LHCN-M2 (cell line): ENCODE measurements around the gene SENP3. TPM values are rescaled to one million over a fixed set of nuclear protein-coding genes. Genes with fewer than 3 reads are reported as not detected.
"Not testable (repeated sequence)": the region's sequence is repeated elsewhere in the genome, so short reads cannot be mapped to it uniquely, and the experiment has no call there.

Source experiments
- DNase-seq: peaks from one replicate; pipeline ENCODE4 v3.0.0-alpha.2; 2012; ENCODE audit warnings: low read depth
- total RNA-seq: library from RNA; depleted of rRNA; stranded (reverse); fragments of >200 nt; gene quantifications from 2 replicates; pipeline ENCODE4 v1.2.3, GENCODE V29; 2014; rRNA removed

SENP3 gene
- total RNA-seq, 1 experiment from 2014 or later = 108 TPM

GRCh38 chr17:7592422-7593021 is 30.8 kb downstream of the SENP3 start:
- DNase-seq = no peak

- DNase-seq = no peak
Observed at GRCh38 chr17:7593296-7593695, 31.6 kb downstream of the SENP3 start.

- DNase-seq = not testable (repeated sequence)
Observed at GRCh38 chr17:7597561-7597960, 35.8 kb downstream of the SENP3 start.

- DNase-seq = no peak
Observed at GRCh38 chr17:7606280-7606679, 44.6 kb downstream of the SENP3 start.

GRCh38 chr17:7610641-7611040 is 48.9 kb downstream of the SENP3 start:
- DNase-seq = no peak

GRCh38 chr17:7611635-7612293 is 50.0 kb downstream of the SENP3 start:
- DNase-seq = no peak

GRCh38 chr17:7612294-7612640 is 50.5 kb downstream of the SENP3 start:
- no peak for DNase-seq

- DNase-seq = peak; percentile 37
Observed at GRCh38 chr17:7613769-7614424, 52.2 kb downstream of the SENP3 start.

- DNase-seq = peak; percentile 100
Observed at GRCh38 chr17:7614425-7615264, 52.9 kb downstream of the SENP3 start, which contains the start of gene FXR2. Gene FXR2 (minus strand): TSS chr17:7614897. CDS start chr17:7614532, 365 bp downstream.

- no peak for DNase-seq
Observed at GRCh38 chr17:7615265-7615747, 53.6 kb downstream of the SENP3 start.

- DNase-seq = no peak
Observed at GRCh38 chr17:7618608-7619007, 56.9 kb downstream of the SENP3 start.

GRCh38 chr17:7620835-7621234 is 59.1 kb downstream of the SENP3 start:
- no peak for DNase-seq

Other genes with a start within 250 kb of the SENP3 start
- gene GPS2, start 246.6 kb upstream of the SENP3 start, total RNA-seq = 98.7 and 119 TPM in 2 replicates
- 15.1 and 15.7 TPM in 2 replicates for gene NEURL4, start 232.6 kb upstream of the SENP3 start, total RNA-seq
- 1.5 TPM in 1 of 2 replicates, not detected in the other for gene ACAP1, start 225.4 kb upstream of the SENP3 start, total RNA-seq
- gene KCTD11, start 209.8 kb upstream of the SENP3 start, total RNA-seq = 8.3 and 9.0 TPM in 2 replicates
- not detected in 2 replicates for gene TMEM95, start 206.8 kb upstream of the SENP3 start, total RNA-seq
- 0.06 TPM in 1 of 2 replicates, not detected in the other for gene TNK1, start 180.8 kb upstream of the SENP3 start, total RNA-seq
- 38.1 and 54.4 TPM in 2 replicates for gene PLSCR3, start 167.4 kb upstream of the SENP3 start, total RNA-seq
- gene TMEM256, start 157.8 kb upstream of the SENP3 start, total RNA-seq = 65.1 and 88.9 TPM in 2 replicates
- gene NLGN2, start 154.1 kb upstream of the SENP3 start, total RNA-seq = 7.6 and 8.3 TPM in 2 replicates
- not detected in 2 replicates for gene SPEM1, start 141.6 kb upstream of the SENP3 start, total RNA-seq
- not detected in 2 replicates for gene SPEM2, start 136.3 kb upstream of the SENP3 start, total RNA-seq
- not detected in 2 replicates for gene SPEM3, start 133.1 kb upstream of the SENP3 start, total RNA-seq
- 0.75 and 0.90 TPM in 2 replicates for gene TMEM102, start 126.5 kb upstream of the SENP3 start, total RNA-seq
- gene FGF11, start 122.4 kb upstream of the SENP3 start, total RNA-seq = 23.4 and 23.8 TPM in 2 replicates
- gene CHRNB1, start 116.9 kb upstream of the SENP3 start, total RNA-seq = 51.9 and 60.3 TPM in 2 replicates
- gene ZBTB4, start 82.3 kb upstream of the SENP3 start, total RNA-seq = 25.3 and 27.8 TPM in 2 replicates
- gene SLC35G6, start 80.5 kb upstream of the SENP3 start, total RNA-seq = not detected in 2 replicates
- gene POLR2A, start 77.6 kb upstream of the SENP3 start, total RNA-seq = 63.7 and 81.4 TPM in 2 replicates
- 14.8 and 20.7 TPM in 2 replicates for gene TNFSF12, start 12.9 kb upstream of the SENP3 start, total RNA-seq
- gene TNFSF13, start 3.2 kb upstream of the SENP3 start, total RNA-seq = not detected in 2 replicates
- 48.2 and 56.4 TPM in 2 replicates for gene CD68, start 17.7 kb downstream of the SENP3 start, total RNA-seq
- gene MPDU1, start 21.9 kb downstream of the SENP3 start, total RNA-seq = 371 and 379 TPM in 2 replicates
- gene SOX15, start 28.2 kb downstream of the SENP3 start, total RNA-seq = 0.96 and 2.0 TPM in 2 replicates
- gene FXR2, start 53.0 kb downstream of the SENP3 start, total RNA-seq = 49.4 and 51.8 TPM in 2 replicates
- gene SAT2, start 65.9 kb downstream of the SENP3 start, total RNA-seq = 37.8 and 48.0 TPM in 2 replicates
- 0.23 TPM in 1 of 2 replicates, not detected in the other for gene SHBG, start 68.2 kb downstream of the SENP3 start, total RNA-seq
- gene ATP1B2, start 89.0 kb downstream of the SENP3 start, total RNA-seq = not detected in 2 replicates
- 34.8 and 35.5 TPM in 2 replicates for gene TP53, start 125.6 kb downstream of the SENP3 start, total RNA-seq
- 18.2 and 20.0 TPM in 2 replicates for gene WRAP53, start 126.6 kb downstream of the SENP3 start, total RNA-seq
- 0.75 and 0.90 TPM in 2 replicates for gene EFNB3, start 143.3 kb downstream of the SENP3 start, total RNA-seq
- not detected in 2 replicates for gene DNAH2, start 155.8 kb downstream of the SENP3 start, total RNA-seq